Endodermal cell (in vitro differentiated cells): ENCODE measurements around the gene OR5I1. TPM values are rescaled to one million over a fixed set of nuclear protein-coding genes. Genes with fewer than 3 reads are reported as not detected.

Experiments used
- DNase-seq: peaks from one replicate; pipeline ENCODE4 v3.0.0-alpha.2; 2017
- H3K27ac ChIP-seq: 2 replicates; pipeline ENCODE4 v1.5.1; 2013; ENCODE audit warnings: mild to moderate bottlenecking, low read depth, low read length, moderate library complexity
- H3K27me3 ChIP-seq: 2 replicates; pipeline ENCODE4 v1.6.1; 2013; ENCODE audit warnings: mild to moderate bottlenecking, low read length, moderate library complexity; ENCODE audit not compliant: insufficient read depth, control insufficient read depth, poor library complexity, severe bottlenecking
- H3K36me3 ChIP-seq: 2 replicates; pipeline ENCODE4 v1.7.0; 2013; ENCODE audit warnings: mild to moderate bottlenecking, low read length, moderate library complexity; ENCODE audit not compliant: control insufficient read depth, insufficient read depth
- H3K4me1 ChIP-seq: one replicate; pipeline ENCODE4 v1.7.0; 2013; ENCODE audit warnings: low read length; ENCODE audit not compliant: control insufficient read depth, insufficient read depth
- H3K4me3 ChIP-seq: 2 replicates; pipeline ENCODE4 v1.5.1; 2013; ENCODE audit warnings: mild to moderate bottlenecking, low read length, moderate library complexity
- H3K9ac ChIP-seq: 2 replicates; pipeline ENCODE4 v1.6.1; 2013; ENCODE audit warnings: mild to moderate bottlenecking, low read length, moderate library complexity; ENCODE audit not compliant: poor library complexity, severe bottlenecking; ENCODE audit errors: extremely low read depth
- H3K9me3 ChIP-seq: 2 replicates; pipeline ENCODE4 v1.6.1; 2013; ENCODE audit warnings: mild to moderate bottlenecking, low read length, moderate library complexity; ENCODE audit not compliant: control insufficient read depth
- H3K27ac Mint-ChIP-seq: 2 replicates; pipeline ENCODE4 v1.8.0; 2020; ENCODE audit warnings: mixed read lengths
- H3K27me3 Mint-ChIP-seq: 2 replicates; pipeline ENCODE4 v1.8.0; 2021; ENCODE audit warnings: mild to moderate bottlenecking, mixed read lengths; ENCODE audit not compliant: insufficient read depth
- H3K36me3 Mint-ChIP-seq: 2 replicates; pipeline ENCODE4 v1.8.0; 2020; ENCODE audit warnings: low read depth, mixed read lengths
- H3K4me1 Mint-ChIP-seq: 2 replicates; pipeline ENCODE4 v1.8.0; 2020; ENCODE audit warnings: mixed read lengths
- H3K4me3 Mint-ChIP-seq: 2 replicates; pipeline ENCODE4 v1.8.0; 2020; ENCODE audit warnings: mild to moderate bottlenecking, moderate library complexity, mixed read lengths
- H3K9me3 Mint-ChIP-seq: 2 replicates; pipeline ENCODE4 v1.8.0; 2020; ENCODE audit warnings: mild to moderate bottlenecking, mixed read lengths
- CTCF ChIP-seq: fragments of 200-600 bp; sonication (generic); conservative IDR thresholded peaks from 2 replicates; pipeline ENCODE4 v1.5.0; 2021; ENCODE audit warnings: antibody characterized with exemption, mild to moderate bottlenecking
- WGBS, 2 experiments: methylation state at CpG; one replicate each; pipeline versions ENCODE4 v1.1.5 to v1.1.7; 2013; ENCODE audit warnings: missing lambda C conversion rate in 2 of 2, mixed read lengths in 1 of 2; ENCODE audit not compliant: insufficient coverage in 1 of 2, insufficient read length in 1 of 2; 5-methylcytosine and 5-hydroxymethylcytosine counted together
- total RNA-seq, 2 donors: library from RNA; stranded (reverse); fragmentation: NEBNext Ultra II Directional in 1 of 2; extraction: Animal tissue kit (Norgen Biotek cat#: 25700) in 1 of 2; gene quantifications; 2 replicates in 1 of 2; 3 replicates in 1 of 2; pipeline ENCODE4 v1.2.1, GENCODE V29; 2021

The OR5I1 gene
- total RNA-seq, 2 donors from 2014 or later: not detected

DNA sequence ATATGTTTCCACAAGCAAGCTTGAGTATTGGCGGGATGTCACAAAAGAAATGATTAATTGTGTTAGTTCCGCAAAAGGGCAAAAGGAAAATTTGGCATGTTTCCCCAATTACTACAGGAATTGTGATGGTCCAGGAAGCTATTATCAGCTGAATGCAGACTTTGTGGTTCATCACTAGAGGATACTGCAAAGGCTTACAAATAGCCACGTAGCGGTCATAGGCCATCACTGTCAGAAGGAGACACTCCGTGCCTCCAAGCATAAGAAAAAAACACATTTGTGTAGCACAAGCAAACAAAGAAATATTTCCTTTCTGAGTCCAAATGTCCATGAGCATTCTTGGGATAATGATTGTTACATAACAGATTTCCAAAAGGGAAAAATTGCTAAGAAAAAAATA is 31.7 kb upstream of the OR5I1 start:
- no peak for DNase-seq
- no peak overlapping the region for H3K4me3 ChIP-seq
- H3K36me3 ChIP-seq: no peaks in the 10 kb centered on the region
- no peak overlapping the region for H3K4me3 Mint-ChIP-seq
- H3K4me1 ChIP-seq: no peaks in the 10 kb centered on the region
- no peak overlapping the region for H3K27ac ChIP-seq
- H3K27me3 Mint-ChIP-seq: no peaks in the 10 kb centered on the region
- no peak overlapping the region for H3K9ac ChIP-seq
- peaks cover 15% of the 10 kb centered on the region for H3K4me1 Mint-ChIP-seq
- H3K36me3 Mint-ChIP-seq: peaks cover 2% of the 10 kb centered on the region
- H3K27ac Mint-ChIP-seq: no peak overlapping the region
- peaks cover 2% of the 10 kb centered on the region for H3K9me3 ChIP-seq
- no peaks in the 10 kb centered on the region for H3K27me3 ChIP-seq
- H3K9me3 Mint-ChIP-seq: no peaks in the 10 kb centered on the region
- TF ChIP-seq CTCF: no peak
- 92 to 97% methylated on average over 4 to 5 of the region's 5 CpGs for WGBS, 2 experiments

DNA sequence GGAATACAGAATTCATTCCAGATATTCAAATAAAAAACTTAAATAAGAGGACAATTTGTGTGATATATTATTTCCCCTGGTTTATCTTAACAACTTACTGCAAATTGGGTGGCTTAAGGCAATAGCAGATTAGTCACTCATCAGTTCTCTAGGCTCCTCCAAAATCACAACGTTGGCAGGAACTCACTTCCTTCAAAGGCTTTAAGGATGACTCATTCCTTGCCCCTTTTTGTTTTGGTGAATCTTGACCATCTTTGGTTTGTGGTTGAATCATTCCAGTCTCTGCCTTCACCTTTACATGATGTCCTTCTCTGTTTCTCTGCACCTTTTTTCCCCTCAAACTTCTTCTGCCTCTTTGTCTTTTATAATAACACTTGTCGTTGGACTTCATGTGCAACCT is 30.2 kb upstream of the OR5I1 start:
- Mint-ChIP-seq H3K27ac (no peak overlapping the region), H3K9me3 (no peaks in the 10 kb centered on the region), H3K27me3 (no peaks in the 10 kb centered on the region), H3K36me3 (peaks cover 2% of the 10 kb centered on the region), H3K4me3 (no peak overlapping the region), H3K4me1 (peaks cover 15% of the 10 kb centered on the region)
- Histone ChIP-seq H3K27me3 (no peaks in the 10 kb centered on the region), H3K4me3 (no peak overlapping the region), H3K36me3 (no peaks in the 10 kb centered on the region), H3K9me3 (peaks cover 10% of the 10 kb centered on the region), H3K4me1 (no peaks in the 10 kb centered on the region), H3K27ac (no peak overlapping the region), H3K9ac (no peak overlapping the region)
- TF ChIP-seq CTCF: no peak
- 55 to 58% methylated on average over 2 of the region's 2 CpGs for WGBS, 2 experiments
- DNase-seq: no peak

- Mint-ChIP-seq H3K27me3 (no peaks in the 10 kb centered on the region), H3K27ac (no peak overlapping the region), H3K36me3 (no peaks in the 10 kb centered on the region), H3K9me3 (peaks cover 10% of the 10 kb centered on the region), H3K4me3 (no peak overlapping the region), H3K4me1 (peaks cover 5% of the 10 kb centered on the region)
- H3K27ac ChIP-seq: no peak overlapping the region
- H3K4me1 ChIP-seq: no peaks in the 10 kb centered on the region
- DNase-seq: no peak
- H3K9ac ChIP-seq: no peak overlapping the region
- H3K36me3 ChIP-seq: no peaks in the 10 kb centered on the region
- H3K27me3 ChIP-seq: no peaks in the 10 kb centered on the region
- H3K4me3 ChIP-seq: no peak overlapping the region
- no peak for TF ChIP-seq CTCF
- 90% methylated on average over 2 of the region's 4 CpGs; no CpG with 5 or more reads in 1 of the 2 experiments for WGBS, 2 experiments
- peaks cover 15% of the 10 kb centered on the region for H3K9me3 ChIP-seq
Observed at GRCh38 chr11:55956521-55956920, 20.3 kb upstream of the OR5I1 start.
